ENCODE results near the gene CUL1.
"Not testable (repeated sequence)": the region's sequence is repeated elsewhere in the genome, so short reads cannot be mapped to it uniquely, and the experiment has no call there.

Gene CUL1

DNA sequence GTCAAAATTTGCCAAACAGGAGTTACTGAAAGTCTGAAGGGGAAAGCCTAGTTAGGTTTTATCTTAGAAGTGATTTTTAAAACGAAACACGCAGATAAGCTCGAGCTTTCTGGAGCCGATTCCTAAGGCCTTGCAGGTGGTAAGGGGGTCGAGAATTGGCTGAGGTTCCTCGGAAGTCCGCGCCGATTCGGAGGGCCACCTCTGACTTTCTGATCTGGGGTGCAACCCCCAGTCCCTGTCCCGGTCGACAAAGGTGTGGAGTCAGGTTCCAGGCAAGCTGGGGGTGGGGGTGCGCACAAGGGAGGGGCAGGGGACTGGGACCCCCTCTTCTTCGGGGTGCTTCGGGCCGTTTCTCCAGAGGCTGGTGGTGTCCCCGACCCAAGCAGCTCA lies 701 bp upstream of the CUL1 start:
- no peak for DNase-seq

DNA sequence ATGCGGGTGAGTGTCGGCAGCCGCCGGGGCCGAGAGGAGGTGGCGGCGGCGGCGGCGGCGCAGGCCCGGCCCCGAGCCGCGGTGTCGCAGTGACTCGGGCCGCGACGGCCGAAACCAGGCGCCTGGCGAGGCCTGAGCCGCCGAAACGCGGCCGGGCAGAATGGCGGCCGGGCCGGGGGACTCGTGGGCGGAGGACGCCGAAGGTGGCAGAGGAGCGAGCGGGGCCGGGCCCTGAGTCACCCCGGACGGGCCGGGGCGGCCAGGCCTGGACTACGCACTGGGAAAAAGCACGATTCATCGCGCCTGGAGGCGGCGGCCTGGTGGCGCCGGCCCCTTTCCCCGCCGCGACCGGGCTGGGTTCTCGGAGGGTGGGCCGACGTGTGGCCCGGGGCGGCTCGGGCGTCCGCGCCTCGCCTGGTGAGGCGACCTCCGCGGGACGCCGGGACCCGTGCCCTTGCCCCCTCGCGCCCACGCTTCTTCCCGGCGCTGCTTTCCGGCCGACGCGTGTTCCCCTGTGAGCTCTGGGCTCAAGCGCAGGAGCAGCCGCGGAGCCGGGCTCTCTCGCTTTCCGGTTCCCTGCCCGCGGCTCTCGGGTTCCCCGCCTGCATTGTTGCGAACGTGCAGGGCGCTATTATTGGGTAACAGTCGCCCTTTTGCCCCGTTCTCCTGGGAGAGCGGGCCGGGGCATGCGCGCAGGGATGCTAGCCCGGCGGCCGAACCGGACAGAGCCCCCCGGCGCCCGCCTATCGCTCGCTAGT lies 500 bp downstream of the CUL1 start:
- no peak for DNase-seq

DNA sequence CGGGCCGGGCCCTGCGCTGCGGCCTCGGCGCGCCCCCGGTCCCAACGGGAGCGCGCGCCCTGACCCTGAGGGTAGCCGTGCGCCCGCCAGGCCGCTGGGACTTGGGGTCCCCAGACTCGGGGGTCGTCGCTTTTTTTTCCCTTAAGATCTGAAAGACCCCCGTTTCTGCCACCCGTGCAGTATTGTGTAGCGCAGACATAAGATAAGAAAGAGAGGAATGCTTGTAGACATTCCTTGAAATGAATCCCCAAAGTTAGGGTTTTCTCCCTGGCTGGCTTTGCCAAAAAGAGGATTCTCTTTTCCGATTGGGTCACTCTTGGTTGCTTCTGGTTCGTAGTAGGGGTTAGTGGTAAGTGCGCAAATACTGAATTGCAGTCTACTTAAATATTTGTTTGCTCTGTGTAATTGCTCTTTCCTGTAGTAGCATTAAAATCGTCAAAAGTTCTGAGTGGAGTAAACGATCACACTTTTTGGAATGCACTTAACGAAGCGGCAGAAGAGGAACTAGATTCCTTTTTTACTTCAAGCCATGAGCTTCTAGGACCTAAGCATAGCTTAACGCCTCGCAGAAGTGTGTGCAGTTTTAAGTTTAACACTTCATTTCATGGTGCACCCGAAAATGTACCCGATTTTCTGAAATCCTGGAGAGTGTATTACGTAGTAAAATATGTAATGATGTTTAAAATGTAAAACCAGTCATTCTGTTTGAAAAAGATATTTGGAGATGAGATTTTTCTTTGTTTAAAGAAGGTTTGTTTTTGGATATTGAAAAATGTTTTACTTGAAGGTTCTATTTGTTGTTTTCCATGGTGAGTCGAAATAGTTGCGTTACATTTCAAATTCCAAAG lies 1.3 kb downstream of the CUL1 start:
- DNase-seq = no peak

DNA sequence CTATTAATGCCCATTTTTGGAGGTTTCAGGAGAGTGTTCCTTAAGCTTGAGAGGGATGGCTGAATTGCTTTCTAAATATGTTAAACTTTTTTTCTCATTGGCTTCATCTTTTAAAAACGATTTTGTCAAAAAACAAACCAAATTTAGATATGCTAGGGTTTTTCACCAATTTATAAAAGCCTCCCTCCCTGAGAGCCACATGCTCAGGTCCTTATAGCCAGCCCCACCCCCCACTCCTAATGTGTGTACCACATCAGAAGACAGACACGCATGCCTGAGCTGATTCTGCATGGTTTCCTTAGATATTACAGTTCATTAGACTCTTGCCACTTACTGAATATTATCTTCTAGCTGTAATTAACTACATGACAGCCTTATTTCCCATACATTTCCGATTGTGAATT lies 2.0 kb downstream of the CUL1 start:
- DNase-seq = no peak

DNA sequence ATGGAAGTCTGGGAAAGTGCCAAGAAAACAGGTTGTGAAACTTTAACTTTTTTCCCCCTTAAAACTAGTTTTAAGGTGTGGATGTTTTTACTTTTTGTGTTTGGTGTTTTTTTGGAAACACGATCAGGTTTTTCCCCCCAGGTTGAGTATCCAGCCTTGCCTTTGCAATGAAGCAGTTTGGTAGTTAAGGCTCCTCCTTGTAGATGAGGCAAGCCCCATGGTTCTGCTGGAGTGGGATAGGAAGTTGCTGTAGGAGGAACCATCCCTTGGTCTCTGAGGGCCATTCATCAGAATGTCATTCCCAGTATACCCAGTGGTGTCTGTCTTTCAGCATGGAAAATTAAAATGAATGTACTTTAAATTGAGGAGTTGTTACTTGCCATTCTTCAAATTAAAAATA lies 2.7 kb downstream of the CUL1 start:
- DNase-seq = no peak

DNA sequence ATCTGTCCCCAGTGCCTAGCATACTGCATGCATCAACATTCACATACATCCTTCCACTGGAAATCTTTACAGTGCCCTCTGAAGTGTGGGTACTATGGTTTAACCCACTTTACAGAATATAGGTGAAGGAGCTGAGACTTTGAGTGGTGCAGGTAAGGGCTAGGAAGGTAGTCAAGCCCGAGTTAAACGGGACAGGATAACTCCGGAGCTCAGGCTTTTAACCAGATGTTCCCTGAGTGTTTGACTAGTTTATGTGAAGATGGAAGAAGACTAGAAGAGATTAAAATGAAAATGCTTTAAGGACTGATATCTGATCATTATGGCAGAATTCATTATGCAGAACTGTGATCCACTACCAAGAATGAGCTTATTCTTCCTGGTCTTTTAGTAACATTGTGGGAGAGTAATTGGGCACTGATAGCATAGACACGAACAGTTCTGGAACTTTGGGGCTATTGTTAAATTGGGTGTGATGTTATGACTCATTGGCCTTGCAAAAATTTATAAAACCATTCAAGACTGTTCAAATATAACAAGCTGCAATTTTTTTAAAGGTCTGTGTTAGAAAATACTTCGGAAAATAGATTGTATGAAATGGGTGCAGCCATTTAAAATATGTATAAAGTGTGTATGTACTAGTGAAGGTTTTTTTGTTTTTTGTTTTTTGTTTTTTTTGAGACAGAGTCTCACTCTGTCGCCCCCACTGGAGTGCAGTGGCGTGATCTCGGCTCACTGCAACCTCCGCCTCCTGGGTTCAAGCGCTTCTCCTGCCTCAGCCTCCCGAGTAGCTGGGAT lies 4.4 kb downstream of the CUL1 start:
- no peak for DNase-seq

DNA sequence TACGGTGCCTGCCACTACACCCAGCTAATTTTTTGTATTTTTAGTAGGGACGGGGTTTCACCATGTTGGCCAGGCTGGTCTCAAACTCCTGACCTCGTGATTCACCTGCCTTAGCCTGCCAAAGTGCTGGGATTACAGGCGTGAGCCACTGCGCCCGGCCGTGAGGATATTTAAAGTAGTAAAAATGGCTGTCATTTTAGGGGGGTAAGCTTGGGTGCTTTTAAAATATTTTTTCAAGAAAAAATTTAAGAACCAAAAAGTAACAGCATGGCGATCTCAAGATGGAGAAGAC lies 4.9 kb downstream of the CUL1 start:
- DNase-seq = not testable (repeated sequence)

DNA sequence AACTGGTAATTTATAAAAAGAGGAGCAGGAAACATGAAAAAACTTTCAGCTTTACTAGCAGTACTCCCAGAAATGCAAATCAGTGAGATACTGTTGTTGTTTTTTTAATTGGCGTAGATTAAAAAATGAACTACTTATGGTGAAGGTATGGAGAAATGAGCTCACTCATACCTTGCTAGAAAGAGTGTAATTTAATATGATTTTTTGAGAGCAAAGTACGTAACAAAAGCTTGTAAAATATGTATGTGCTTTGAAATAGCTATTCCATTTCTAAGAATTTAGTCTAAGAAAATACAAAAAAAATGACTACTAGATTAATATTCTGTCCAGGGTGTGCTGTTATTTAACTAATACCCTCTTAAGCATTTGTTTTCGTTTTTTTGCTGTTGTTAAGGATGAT lies 5.5 kb downstream of the CUL1 start:
- DNase-seq = no peak

DNA sequence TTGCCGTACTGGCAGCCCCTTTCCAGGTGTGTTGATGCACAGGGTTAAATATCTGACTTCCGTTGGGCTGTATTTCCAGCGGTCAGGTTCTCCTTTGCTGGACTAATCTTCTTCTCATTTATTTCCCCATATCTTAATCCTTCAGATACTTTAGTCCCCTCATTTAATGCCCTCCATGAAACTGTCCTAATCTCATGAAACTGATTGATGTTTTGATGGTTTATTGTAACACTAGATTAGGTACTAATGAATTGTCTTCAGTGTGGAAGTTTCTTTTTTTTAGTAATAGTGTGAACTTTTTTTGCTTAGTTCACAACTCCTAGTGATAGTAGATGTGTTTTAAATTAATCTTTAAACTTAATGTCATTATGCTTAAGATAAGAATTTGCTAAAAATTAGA lies 6.3 kb downstream of the CUL1 start:
- DNase-seq = no peak

DNA sequence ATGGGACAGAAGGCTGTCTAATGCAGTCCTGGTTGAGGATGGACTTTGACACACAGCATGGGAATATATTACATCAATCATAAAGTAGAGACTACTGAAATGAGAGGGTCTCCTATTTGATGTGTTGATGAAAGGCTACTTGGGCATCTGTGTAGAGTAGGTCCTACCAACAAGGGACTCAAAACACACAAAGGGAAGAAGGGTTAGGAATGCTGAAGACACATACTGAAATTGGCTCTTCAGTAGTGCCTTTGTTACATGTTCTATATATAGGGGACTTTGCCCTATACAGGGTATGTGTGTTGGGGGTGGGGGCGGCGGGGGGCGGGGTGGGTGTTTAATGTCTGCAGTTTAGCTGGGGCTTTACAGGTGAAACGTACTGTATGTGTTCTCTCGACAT lies 7.7 kb downstream of the CUL1 start:
- no peak for DNase-seq

DNA sequence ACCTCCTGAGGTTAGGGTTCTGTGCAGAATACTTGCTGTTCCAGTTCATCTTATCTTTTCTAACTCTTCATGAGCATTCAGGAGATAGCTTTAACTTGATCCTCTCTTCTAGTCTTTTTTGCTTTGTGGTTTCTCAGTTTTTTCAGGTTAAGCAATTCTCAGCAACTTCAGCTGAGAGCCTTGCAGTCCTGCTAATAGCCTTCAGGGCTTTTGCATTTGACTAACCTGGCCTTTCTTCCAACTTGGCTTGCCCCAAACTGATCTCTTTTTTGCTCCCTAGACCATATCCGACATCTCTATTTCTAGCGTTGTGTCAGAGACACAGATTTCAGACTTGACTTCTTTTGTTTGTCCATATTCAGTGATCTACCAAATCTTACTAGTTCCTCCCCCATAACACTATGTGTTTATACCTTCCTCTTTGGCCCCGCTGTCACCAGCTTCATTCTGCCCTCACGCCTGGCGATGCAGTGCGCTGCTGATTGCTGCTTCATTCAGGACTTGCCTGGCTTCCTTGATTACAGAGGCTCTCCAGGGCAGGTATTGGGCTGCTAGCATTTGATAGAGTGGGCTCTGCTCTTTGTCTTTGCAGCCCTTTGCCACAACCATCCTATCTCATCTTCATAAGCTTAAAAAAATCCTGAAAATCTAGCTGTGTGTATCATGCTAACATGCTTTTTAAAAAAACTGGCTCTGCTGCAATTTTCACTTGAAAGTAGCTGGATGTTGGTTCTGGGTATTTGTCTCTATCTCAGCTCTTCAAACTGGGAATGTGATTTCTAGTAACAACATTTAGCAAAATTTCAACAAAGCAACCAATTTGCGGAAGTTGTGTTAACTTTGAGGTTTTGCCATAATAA lies 9.6 kb downstream of the CUL1 start:
- DNase-seq = no peak

DNA sequence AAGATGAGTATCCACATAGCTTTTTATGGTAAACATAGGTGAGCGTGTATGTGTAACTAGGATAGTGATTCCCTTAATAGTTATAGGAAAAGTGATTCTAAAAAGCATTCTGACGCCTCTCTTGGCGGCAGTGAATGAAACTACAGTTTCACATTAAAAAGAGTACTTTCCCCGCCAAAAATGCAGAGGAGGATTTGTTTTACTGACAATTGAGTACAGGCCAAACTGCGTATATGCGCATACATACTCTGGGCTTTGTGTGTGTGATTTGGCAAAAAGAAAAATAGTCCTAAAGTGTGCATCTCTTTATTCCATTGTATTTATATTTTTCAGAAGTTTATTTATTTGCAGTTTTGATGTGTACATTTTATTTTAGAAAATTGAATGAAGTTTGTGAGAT lies 10.3 kb downstream of the CUL1 start:
- no peak for DNase-seq

DNA sequence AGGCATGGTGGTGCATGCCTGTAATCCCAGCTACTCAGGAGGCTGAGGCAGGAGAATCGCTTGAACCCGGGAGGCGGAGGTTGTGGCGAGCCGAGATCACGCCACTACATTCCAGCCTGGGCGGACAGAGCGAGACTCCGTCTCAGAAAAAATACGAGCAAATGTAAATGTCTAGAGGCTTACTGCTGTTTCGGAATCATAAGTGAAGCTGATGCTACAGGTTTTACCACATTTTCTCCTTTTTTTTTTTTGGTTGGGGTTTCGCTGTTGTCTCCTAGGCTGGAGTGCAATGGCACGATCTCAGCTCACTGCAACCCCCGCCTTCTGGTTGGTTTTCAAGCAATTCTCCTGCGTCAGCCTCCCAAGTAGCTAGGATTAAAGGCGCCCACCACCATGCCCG lies 11.7 kb downstream of the CUL1 start:
- DNase-seq = not testable (repeated sequence)

DNA sequence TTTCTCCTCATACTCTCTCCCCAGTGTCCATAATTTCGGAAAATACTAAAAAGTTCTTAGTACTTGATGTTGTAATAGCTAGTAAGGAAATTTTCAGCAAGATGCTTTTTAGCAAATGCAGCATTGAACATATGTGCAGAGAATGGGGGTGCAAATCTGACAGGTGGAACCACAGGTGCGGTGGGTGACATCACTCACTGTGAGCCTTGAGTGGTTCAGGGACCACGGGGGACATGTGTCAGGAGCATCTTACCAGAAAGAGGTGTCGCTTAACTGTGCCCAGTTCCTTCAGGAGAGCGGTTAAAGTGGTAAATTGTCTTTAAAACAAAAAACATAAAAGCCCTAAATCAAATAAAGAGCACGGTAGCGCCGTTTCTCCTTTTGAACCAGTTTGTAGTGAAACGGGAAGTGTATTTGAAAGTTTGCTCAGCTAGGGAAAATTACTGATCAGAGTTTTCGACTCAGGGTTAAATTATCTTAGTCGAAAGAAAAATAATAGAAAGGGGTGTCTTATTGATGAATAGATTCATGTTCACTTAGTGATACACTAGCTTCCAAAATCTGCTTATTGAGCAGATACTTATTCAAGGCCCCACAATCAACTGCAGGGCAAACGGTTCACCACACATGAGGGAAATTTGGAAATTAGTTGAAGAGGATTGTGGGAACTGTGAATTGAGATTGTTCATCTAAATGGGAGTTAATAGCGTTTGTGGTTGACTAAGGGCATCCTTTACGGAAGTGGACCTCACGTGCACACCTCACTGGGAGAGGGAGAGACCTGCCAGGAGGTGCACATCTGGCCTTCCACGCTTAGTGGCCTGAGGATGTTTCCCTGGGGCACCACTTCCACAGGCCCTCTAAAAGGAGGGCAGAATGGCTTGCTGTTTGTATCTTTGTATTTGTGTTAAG lies 12.7 kb downstream of the CUL1 start:
- no peak for DNase-seq

DNA sequence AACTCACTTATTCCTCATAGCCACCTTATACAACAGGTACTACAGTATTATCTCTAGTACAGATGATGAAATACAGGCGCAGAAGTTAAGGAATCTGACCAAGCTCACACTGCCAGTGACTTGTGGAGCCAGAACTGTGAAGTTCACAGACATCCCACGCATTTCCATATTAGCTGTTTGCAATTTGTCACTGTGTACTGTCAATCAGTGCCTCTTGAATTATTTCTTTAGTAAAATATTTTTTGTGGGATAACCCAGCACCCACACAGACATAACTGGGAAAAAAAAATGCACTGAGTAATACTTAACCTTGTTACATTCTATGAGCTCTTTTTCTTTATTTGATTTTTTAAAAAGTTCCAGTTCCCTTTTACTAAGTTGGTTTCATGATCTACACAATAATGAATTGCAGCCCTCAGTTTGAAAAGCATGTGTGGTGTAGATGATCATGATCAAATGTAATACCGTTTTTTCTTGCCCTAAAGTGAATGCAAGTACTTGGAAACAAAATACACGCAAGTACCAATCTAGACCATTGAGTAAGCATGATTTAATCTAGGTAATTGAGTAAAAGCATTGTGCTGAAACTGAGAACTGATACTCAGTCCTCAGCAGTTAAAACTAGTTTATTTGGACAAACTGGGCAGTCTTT lies 14.1 kb downstream of the CUL1 start:
- DNase-seq = no peak

DNA sequence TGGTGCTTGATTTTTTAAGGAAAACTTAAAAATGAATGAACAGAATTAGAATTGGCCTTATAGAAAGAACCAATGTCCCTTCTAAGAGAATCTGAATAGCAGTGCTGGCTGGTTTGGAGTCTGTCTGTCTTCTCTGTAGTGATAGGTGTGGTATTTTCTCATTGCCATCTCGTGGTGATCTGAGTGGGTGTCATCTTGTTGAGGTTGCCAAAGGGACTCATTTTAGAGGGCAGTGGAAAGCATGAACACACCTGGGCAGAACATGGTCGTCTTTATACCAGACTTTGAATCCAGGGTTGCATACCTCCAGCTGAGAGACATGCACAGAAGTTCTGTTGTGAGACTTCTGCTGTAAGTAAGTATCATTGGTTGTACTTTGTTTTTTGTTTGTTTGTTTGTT lies 15.8 kb downstream of the CUL1 start:
- no peak for DNase-seq

DNA sequence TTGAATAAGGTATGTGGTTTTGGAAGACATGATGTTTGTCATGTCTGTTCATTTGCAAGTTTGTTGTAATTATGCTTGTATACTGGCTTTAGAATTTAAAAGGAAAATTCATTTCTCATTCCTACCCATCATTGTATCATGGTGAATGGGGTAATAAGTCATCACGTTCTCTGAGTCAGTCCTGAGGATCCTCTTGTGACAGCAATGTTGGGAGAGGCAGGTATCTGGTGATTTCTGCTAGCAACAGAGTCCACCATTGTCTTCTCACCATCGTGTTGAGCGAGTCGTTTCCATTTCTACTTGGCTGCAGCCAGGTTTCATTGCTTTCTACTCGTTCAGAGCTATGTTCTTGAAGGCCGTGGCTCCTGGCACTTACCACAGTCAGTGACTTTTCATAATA lies 16.3 kb downstream of the CUL1 start:
- no peak for DNase-seq

DNA sequence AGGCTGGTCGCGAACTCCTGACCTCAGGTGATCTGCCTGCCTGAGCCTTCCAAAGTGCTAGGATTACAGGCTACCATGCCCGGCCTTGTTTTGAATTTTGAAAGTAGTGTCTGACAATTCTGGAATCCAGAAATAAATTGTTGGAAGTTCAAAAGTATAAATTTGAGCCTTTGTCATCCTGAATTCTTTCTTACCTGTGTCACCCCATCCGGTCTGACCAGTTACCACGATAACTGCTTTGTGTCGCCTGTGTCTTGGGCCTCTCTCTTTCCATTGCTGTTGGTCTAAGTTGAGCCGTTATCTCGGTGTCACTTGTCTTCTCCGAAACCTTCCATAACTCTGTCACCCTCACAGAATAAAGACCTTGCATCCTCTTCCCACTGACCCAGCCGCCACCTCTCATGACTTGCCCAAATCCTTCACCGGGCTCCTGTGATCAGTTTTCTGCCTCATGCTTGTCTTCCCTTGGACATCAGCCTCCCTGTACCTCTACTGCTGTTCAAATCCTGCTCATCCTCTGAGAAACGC lies 18.6 kb downstream of the CUL1 start:
- no peak for DNase-seq

DNA sequence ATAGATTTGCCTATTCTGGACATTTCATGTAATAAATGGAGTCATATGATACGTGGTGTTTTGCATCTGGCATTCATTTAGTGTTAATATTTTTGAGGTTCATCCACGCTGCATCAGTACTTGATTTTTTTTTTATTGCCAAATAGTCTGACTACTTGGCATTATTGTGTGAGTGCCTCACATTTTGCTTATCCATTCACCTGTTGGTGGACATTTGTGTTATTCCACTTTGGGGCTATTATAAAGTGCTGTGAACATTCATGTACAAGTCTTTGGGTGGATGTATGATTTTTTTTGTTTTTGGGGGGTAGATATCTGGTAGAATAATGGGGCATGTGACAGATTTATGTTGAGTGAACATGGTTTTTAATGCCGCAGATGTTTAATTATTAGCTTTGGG lies 19.7 kb downstream of the CUL1 start:
- DNase-seq = no peak

DNA sequence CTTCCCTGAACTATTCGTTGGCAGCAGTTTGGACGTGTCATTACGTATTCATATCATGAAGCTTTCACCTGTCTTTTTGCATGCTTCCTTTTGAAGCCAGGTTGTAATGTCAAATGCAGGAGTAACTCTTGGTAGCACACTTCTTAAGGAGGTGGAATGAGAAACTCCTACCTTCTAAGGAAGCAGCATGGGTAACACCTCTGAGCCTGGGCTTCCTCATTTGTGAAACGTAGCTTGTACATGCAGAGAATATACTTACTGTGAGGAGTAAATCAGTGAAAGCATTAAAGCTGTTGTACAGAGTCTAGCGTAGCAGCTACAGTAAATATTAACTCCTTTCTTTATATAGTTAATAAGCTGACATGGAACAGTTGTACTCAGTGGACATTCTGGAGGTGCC lies 21.1 kb downstream of the CUL1 start:
- DNase-seq = no peak

DNA sequence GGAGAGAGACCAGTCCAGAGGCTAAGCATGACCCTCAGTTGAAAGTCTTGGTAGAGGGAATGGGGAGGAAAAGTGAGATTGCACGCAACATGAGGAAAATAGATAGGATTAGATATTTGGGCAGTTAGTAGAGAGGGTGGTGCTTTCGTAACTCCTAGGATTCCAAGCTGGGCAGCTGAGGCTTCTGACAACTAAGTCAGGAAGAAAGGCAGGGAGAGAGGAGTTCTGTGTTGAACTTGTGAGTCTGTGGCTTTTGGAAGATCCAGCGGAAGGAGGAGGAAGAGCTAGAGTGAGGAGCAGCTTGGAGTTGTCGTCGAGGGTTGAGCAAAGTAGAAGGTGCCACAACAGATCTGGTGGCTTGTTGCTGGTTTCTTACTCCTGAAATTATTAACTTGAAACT lies 21.8 kb downstream of the CUL1 start:
- DNase-seq = no peak
